ENCODE data around the gene VPS37C.
"Not testable (repeated sequence)": the region's sequence is repeated elsewhere in the genome, so short reads cannot be mapped to it uniquely, and the experiment has no call there.

The VPS37C gene

DNA sequence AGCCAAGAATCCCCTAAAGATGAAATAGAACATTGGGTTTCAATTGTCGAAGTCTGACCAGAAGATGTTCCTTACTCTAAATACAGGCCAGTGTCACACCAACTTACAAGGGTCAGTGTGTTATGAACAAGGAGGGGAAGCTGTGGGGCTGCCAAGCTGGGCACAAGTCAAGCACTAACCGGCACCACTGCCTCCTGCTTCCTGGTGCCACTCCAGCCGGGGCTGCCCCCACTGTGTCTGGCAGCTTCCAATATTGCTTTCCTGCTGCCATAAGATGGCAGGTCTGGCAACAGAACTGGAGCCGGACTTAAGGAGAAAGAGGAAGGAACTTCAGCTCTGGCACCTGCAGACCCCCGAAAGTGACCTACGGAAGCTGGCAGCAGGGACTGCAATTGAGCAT lies 13.7 kb upstream of the VPS37C start:
- DNase-seq (ENCODE audit: low read depth in 2 of 2) = no peak

DNA sequence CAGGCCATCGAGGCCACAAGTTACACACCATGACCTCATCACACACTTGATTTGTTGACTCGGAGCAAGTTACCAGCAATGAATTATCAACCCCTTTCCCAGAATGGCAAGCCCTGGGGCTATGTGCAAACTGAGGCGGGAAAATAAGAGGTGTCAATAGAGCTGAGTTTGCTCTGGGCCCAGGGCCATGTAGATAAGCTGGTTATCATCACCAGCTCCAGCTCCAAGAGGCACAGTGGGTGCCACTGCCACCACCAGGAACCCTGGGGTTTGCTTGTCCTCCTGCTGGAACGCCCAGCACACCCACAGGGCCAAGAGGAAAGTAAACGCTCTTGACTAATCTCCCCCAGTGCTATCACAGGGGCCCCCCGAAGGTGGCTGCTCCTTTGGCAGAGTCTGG lies 13.0 kb upstream of the VPS37C start:
- no peak for DNase-seq (ENCODE audit: low read depth in 2 of 2)

DNA sequence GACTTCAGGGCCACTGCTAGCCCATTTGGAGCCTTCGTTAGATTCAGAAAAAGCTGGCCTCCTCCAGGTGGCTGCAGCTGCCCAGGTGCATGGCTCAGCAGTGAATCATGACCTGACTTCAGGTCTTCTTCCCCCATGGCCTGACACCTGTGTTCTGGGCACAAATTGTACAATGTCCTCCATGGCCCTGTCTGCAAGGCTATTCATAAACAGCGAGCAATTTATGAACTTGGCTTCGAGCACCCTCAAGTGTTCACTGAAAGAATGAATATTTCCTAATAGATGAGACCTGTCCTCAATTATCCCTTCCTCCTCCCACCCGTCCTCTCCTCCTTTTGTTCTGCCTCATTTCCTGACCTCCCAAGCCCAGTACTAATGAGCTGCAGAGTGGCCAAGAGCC lies 12.2 kb upstream of the VPS37C start:
- no peak for DNase-seq (ENCODE audit: low read depth in 2 of 2)

DNA sequence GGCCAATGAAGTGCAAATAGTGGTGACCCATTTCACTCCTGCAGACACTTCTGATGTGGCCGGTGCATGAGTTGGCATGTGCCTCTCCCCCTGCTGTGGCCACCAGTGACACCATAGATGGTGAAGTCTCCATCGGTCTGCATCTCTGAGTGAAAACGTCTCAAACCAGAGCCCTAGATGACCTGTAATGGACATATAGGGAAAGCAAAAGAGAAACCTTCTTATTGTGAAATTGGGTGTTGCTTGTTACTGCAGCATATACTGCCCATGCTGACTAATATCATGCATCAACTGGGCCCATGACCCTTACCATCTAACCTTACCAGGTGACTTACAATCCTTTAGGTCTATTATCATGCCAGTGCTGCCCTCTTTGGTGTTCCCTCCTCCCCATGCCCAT lies 11.7 kb upstream of the VPS37C start:
- DNase-seq (ENCODE audit: low read depth in 2 of 2) = no peak

DNA sequence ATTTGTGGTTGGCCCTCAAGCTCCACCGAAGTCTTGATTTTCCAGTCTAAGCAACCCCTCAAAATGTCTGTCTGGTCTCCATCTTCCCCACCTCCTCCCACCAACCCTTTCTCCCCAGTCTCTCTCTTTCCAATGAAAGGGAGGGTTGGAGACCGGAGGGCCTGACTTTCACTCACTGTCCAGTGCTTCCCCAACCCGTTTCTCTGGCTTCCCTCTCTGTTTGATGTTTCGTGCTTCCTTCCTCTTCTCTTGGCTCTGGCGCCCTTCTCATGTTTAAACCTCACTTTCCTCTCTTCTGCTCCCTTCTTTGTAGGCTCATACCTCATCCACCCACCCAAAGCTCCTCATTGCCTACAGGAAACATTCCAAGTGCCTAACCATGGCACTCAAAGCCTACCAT lies 11.1 kb upstream of the VPS37C start:
- no peak for DNase-seq (ENCODE audit: low read depth in 2 of 2)

DNA sequence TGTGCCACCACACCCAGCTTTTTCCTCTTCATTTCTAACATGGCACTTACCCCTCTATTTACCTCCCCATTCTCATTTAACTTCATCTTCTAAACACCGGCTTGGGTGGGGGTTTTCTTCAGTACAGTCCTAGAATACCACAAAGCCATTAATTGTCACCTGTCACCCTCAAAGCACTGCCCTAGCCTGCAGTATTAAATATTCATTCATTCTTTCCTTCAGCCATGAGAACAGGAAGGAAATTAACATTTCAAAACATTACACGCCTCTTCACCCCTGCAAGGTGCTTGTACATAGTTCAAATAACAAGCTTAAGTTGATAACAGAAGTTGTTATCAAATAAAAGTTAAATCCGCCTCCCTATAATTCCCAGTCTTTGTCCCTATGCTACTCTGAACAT lies 10.7 kb upstream of the VPS37C start:
- no peak for DNase-seq (ENCODE audit: low read depth in 2 of 2)

DNA sequence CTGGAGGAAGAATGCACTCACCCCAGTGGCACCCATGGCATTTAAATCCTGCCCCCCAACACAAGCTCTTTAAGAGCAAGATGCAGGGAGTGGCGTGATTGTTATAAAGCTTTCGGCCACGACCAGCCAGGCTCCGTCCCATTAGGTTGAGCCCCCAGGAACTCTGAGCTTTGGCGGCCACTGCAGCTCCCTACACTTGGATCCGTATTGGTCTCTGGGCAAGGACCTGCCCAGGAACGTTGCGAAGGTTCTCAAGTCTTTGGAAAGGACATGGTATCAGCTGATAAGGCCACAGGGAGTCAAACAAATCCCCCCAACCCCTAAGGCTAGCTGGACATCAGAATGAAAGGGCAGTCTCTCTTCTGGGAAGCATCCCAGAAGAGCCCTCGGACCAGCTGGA lies 9.3 kb upstream of the VPS37C start:
- DNase-seq (ENCODE audit: low read depth in 2 of 2) = no peak

DNA sequence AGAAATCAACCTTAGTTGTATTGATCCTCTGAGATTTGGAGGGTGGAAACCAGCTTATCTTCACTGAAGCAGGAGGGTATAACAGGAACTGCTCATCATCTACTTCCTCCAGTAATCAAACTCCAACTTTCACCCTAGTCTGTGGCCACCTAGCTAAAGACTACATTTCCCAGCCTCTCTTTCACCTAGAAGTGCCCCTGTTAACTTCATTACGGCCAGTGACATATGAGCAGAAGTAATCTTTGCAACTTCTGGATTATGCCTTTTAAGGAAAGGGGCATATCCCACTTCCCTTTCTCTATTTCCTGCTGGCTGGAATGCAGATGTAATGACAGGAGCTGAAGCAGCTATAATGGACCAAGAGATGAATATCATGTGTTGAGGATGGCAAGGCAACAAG lies 7.6 kb upstream of the VPS37C start:
- no peak for DNase-seq (ENCODE audit: low read depth in 2 of 2)

DNA sequence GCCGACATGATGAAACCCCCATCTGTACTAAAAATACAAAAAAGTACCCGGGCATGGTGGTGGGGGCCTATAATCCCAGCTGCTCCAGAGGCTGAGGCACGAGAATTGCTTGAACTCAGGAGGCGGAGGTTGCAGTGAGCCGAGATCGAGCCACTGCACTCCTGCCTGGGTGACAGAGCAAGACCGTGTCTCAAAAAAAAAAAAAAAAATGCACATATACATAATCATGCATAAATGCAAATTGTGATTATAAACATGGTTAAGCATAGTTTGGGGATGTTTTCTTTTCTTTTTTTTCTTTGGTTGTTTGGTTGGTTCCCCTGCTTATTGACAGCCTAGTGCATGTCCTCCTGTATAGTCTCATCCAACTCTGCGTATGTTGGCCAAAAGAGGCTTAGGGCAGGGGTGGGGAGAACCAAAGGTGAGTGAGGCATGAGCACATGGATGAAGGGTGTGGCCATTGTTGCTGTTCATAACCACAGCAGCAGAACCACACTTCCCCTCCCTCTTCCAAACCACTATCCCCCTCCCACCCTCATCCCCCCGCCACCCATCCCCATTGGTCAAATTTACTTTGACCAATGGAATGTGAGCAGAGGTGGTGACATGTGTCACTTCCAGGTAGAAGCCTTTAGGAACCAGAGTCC lies 6.9 kb upstream of the VPS37C start:
- no peak for DNase-seq (ENCODE audit: low read depth in 2 of 2)

DNA sequence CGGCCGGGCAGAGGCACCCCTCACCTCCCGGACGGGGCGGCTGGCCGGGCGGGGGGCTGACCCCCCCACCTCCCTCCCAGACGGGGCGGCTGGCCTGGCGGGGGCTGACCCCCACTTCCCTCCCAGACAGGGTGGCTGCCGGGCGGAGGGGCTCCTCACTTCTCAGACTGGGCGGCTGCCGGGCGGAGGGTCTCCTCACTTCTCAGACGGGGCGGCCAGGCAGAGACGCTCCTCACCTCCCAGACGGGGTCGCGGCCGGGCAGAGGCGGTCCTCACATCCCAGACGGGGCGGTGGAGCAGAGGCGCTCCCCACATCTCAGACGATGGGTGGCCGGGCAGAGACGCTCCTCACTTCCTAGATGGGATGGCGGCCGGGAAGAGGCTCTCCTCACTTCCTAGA lies 5.1 kb upstream of the VPS37C start:
- DNase-seq (ENCODE audit: low read depth in 2 of 2) = not testable (repeated sequence)

DNA sequence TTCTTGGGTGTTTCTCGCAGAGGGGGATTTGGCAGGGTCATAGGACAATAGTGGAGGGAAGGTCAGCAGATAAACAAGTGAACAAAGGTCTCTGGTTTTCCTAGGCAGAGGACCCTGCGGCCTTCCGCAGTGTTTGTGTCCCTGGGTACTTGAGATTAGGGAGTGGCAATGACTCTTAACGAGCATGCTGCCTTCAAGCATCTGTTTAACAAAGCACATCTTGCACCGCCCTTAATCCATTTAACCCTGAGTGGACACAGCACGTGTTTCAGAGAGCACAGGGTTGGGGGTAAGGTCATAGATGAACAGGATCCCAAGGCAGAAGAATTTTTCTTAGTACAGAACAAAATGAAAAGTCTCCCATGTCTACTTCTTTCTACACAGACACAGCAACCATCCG lies 4.6 kb upstream of the VPS37C start:
- not testable (repeated sequence) for DNase-seq (ENCODE audit: low read depth in 2 of 2)

DNA sequence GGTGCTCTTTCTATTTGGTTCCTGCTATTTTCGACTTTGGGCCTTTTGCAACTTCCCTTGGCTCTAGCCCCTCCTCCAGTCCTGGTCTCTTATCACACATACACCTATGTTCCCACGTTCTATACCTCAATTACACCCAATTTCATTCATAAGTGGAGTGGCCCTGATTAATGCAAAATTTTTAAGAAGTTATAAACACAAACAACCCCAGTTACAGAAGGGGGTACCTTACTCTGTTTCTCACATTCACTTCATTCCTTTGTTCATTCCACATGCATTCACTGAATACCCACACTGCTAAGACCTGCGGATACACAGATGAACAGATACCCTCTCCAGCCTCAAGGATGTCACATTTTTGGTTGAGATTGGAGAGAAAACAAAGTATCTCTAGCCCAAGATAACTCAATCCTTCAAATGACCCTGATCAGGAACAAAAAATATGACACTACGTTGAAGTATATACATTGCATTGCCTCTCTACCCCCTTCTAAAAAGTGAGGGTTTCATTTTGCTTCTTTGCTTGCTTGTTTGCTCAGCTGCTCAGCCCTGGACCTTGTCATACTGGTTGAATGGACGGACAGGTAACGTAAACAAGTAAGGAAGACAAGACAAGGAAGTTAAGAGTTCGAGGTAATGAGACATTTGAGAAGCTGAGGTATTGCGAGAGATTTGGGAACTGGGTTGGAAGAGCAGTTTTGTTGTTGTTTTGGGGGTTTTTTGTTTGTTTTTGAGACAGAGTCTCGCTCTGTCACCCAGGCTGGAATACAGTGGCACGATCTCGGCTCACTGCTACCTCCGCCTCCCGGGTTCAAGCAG lies 3.6 kb upstream of the VPS37C start:
- no peak for DNase-seq (ENCODE audit: low read depth in 2 of 2)

DNA sequence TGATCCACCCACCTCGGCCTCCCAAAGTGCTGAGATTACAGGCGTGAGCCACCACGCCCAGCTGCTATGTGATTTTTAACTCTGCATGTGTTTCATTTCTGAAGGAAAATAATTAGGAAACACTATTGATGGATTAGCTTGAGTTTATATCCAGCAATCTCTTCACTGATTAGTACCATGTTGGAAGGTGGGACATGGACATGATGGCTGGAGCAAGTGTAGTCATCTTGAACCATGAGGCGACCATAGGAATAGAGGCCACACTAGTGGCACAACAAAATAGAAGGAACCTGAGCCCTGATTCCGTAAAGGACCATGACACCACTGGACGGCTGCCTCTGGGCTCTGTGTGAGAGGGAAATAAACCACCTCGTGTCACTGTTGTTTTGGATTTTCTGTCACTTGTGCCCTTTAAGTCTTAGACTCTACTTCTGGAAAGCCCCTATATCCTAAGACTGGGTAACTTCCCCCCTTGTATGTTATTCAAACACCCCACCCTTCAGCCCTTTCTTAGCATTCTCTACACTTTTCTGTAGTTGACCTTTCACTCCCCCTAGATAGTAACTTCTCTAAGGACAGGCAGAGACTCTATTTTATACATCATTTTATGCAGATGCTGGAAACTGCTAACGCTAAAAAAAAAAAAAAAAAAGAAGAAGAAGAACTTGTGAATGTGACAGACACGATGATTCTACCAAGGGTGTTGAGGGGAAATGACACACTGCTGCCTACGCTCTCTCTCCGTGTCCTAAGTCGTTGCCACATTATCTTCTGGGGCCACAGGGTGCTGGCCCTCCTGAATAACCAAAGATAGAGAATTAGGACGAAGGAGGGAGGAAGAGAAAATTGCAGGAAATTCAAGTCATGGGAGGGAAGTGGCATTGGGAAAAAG lies 2.7 kb upstream of the VPS37C start:
- no peak for DNase-seq (ENCODE audit: low read depth in 2 of 2)

DNA sequence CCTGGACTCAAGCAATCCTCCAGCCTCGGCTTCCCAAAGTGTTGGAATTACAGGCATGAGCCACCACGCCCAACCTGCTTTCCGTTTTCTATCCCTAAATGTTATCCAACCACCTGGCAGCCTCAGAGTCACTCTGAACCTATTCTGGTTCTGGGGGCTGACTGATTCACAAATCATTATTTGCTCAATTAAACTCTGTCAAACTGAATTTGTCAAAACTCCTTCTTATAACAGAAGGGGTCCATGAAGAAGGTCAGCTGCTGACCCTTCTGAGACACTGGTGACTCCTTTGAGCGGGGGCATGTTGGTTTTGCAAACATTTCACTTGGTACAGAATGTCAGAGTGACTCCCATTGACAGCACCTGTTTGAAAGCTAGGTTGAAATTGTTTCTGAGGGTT lies 1.8 kb upstream of the VPS37C start:
- no peak for DNase-seq (ENCODE audit: low read depth in 2 of 2)

DNA sequence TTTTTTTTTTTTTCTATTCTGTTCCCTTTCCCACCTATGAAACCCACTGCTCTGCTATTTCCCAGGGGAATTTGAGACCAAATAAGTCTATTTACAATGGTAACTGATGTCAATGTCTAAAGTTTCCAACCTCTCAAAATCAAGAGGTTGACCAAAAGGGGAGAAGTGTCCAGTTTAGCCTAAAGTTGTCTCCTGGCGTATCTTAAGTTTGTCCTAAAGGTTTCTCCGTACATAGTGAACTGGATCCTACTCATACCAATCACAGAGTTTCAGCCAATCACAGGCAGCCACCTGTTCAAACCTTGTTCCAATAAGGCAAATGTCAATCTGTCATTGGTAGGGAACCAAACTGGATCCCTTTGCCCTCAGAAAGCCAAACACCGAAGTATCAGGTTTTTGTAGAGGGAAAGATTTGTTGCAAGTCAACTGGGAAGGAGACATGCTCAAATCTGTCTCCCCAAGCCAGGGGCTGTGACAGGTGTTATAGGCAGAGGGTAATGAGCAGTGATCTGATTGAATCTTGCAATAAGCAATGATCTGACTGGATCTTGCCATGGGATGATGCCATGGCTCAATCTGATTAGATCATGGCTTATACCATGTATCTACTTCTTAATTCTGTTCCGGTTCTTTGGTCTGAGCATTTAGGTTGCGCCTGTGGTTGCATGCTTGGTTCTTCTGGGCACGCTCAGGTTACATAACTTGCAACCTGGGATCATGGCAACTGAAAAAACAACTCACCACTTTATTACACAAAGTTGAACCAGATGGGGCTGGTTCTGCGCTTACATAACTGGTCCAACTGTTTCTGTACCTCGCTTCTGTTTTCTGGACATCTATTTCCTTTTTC lies 1.1 kb upstream of the VPS37C start:
- no peak for DNase-seq (ENCODE audit: low read depth in 2 of 2)

DNA sequence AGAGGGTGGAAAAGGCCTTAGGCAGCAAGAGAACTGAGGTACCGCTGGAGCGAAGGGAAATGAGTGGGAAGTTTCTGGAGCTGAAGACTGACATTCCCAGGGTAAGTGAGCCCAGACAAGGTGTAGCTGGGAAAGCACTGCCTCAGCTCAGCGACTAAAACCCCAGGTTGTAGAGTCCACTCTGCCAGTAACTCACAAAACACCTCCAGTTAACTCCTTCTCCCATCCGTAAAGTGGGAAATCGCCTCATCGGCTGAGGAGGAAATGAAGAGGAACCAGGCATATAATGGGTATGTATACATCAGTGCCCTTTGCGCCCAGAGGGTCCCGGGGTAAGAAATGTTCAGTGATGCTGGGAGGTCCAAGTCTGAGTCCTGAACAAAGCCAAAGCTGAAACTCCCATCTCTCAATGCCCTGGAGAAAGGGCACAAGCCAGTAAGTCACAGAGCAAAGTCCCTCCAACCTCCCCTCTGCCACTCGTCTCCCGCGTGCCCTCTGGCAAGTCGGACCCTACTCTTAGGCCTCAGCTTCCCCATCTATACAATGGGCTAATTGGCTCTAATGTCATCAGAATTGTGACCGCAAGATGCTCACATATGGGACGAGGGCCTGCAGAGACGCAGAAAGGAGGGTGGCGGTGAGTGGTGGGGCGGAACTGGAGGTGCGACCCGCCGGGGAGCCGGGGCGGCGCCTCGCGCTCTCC lies 588 bp downstream of the VPS37C start:
- no peak for DNase-seq (ENCODE audit: low read depth in 2 of 2)

DNA sequence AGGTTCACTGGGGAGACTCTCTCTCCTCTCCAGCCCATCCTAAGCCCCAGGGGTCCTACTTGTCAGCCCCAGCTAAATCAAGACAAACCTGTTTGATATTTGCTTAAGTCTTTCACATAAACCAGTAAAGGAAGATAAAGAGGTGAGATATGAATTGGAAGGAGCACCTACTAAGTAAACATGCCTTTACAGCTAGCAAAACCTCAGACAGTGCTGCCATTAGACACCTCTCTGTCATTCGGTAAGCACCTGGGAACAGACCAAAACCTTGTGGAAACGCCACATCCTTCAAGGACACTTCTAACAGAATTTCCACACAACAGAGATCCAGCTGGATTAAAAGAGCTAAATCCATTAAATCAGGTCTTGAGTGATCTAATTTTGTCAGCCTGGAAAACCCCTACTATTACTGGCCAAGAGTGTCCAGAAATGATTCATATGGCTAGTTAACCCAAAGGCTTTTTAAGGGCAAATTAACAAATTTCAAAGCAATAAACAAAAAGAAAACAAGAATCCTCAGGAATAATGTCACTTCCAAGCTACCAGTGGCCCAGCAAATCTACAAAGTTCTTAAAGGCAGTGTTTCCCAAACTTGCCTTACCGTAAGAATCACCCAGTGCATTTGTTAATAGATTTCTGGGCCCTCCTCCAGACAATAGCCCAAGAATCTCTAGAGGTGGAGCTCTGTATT lies 2.4 kb downstream of the VPS37C start:
- DNase-seq (ENCODE audit: low read depth in 2 of 2) = no peak

DNA sequence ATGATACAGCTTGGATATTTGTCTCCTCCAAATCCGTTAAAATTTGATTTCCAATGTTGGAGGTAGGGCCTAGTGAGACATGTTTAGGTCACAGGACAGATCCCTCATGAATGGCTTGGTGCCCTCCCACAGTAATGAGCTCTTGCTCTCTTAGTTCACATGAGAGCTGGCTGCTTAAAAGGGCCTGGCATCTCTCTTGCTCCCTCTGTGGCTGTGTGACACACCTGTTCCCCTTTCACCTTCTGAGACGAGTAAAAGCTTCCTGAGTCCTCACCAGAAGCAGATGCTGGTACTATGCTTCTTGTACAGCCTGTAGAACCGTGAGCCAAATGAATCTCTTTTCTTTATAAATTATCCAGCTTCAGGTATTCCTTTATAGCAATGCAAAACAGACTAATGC lies 3.5 kb downstream of the VPS37C start:
- no peak for DNase-seq (ENCODE audit: low read depth in 2 of 2)

DNA sequence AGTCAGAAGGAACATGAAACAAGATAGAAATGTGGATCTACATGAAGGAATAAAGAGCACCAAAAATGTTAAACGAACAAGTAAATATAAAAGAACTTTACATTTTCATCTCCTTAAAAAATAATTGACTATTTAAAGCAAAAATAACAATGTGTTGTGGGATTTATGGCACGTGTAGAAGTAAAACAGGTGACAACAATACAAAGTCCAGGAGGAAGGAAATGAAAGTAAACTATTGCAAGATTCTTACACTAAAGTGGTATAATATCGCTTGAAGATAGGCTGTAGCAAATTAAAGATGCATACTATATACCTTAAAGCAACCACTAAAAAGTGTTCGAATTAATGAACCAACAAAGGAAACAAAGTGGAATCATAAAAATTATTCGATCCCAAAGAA lies 5.5 kb downstream of the VPS37C start:
- no peak for DNase-seq (ENCODE audit: low read depth in 2 of 2)

DNA sequence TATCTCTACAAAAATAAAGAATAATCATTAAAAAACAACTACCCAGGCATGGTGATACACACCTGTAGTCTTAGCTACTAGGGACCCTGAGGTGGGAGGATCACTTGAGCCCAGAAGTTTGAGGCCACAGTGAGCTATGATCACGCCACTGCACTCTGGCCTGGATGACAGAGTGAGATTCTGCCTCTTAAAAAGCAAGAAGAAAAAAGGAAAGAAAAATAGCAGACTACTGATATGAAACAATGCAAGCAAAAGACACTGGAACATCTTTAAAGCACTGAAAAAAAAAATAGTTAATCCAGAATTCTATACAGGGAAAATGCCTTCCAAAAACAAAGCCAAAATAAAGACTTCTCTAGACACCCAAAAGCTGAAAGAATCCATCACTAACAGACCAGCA lies 5.9 kb downstream of the VPS37C start:
- DNase-seq (ENCODE audit: low read depth in 2 of 2) = no peak

Measured in activated CD4-positive, alpha-beta T cell treated with anti-CD3 and anti-CD28 coated beads for 24 hours (primary cell).